Astrocyte (in vitro differentiated cells and primary cell): ENCODE data around the gene TOR1B. TPM values are rescaled to one million over a fixed set of nuclear protein-coding genes. Genes with fewer than 3 reads are reported as not detected.
A peak's percentile ranks its signal among the peaks of the same experiment; 100 is the strongest.
"Not testable (repeated sequence)": the region's sequence is repeated elsewhere in the genome, so short reads cannot be mapped to it uniquely, and the experiment has no call there.

Source experiments
- DNase-seq: peaks from one replicate; pipeline ENCODE4 v3.0.0-alpha.2; 2010; ENCODE audit warnings: low read depth
- FAIRE-seq: peaks from 2 replicates; lab custom pipeline; 2011; peaks lifted over from hg19 to GRCh38; lab: Jason Lieb, UNC
- H2AFZ ChIP-seq: 2 replicates; pipeline ENCODE4 v1.6.0; 2012; ENCODE audit warnings: low read depth, low read length, inconsistent platforms
- H3K27ac ChIP-seq: 2 replicates; pipeline ENCODE4 v1.5.1; 2011; ENCODE audit warnings: low read depth, low read length, inconsistent platforms
- H3K27me3 ChIP-seq: 2 replicates; pipeline ENCODE4 v1.6.0; 2011; ENCODE audit warnings: low read length, inconsistent platforms; ENCODE audit not compliant: insufficient read depth
- H3K36me3 ChIP-seq: 2 replicates; pipeline ENCODE4 v1.5.1; 2011; ENCODE audit warnings: low read length, inconsistent platforms; ENCODE audit not compliant: insufficient read depth
- H3K4me1 ChIP-seq: 2 replicates; pipeline ENCODE4 v1.5.1; 2011; ENCODE audit warnings: low read length, inconsistent platforms; ENCODE audit not compliant: insufficient read depth
- H3K4me2 ChIP-seq: 2 replicates; pipeline ENCODE4 v1.6.0; 2012; ENCODE audit warnings: low read length, inconsistent platforms
- H3K4me3 ChIP-seq: 2 replicates; pipeline ENCODE4 v1.5.1; 2011; ENCODE audit warnings: low read depth, mild to moderate bottlenecking, low read length, inconsistent platforms; ENCODE audit not compliant: insufficient read depth
- H3K79me2 ChIP-seq: 2 replicates; pipeline ENCODE4 v1.6.0; 2012; ENCODE audit warnings: mild to moderate bottlenecking, low read length, inconsistent platforms; ENCODE audit not compliant: insufficient read depth
- H3K9ac ChIP-seq: 2 replicates; pipeline ENCODE4 v1.6.0; 2012; ENCODE audit warnings: mild to moderate bottlenecking, low read length, inconsistent platforms
- H3K9me3 ChIP-seq: 2 replicates; pipeline ENCODE4 v1.5.1; 2012; ENCODE audit warnings: low read depth, mild to moderate bottlenecking, low read length, inconsistent platforms; ENCODE audit not compliant: insufficient read depth
- H4K20me1 ChIP-seq: 2 replicates; pipeline ENCODE4 v1.6.0; 2012; ENCODE audit warnings: low read length, inconsistent platforms; ENCODE audit not compliant: insufficient read depth
- H3K27ac Mint-ChIP-seq: one replicate; pipeline ENCODE4 v1.8.0; 2021; ENCODE audit warnings: mild to moderate bottlenecking, mixed read lengths; ENCODE audit not compliant: unreplicated experiment
- H3K27me3 Mint-ChIP-seq: one replicate; pipeline ENCODE4 v1.8.0; 2021; ENCODE audit warnings: low read depth, mixed read lengths; ENCODE audit not compliant: unreplicated experiment
- H3K36me3 Mint-ChIP-seq: one replicate; pipeline ENCODE4 v1.8.0; 2021; ENCODE audit warnings: low read depth, mixed read lengths; ENCODE audit not compliant: unreplicated experiment
- H3K4me1 Mint-ChIP-seq: one replicate; pipeline ENCODE4 v1.8.0; 2021; ENCODE audit warnings: low read depth, mixed read lengths; ENCODE audit not compliant: unreplicated experiment
- H3K4me3 Mint-ChIP-seq: one replicate; pipeline ENCODE4 v1.8.0; 2021; ENCODE audit warnings: mild to moderate bottlenecking, moderate library complexity, mixed read lengths; ENCODE audit not compliant: unreplicated experiment
- H3K9me3 Mint-ChIP-seq: one replicate; pipeline ENCODE4 v1.8.0; 2021; ENCODE audit warnings: mild to moderate bottlenecking, mixed read lengths; ENCODE audit not compliant: unreplicated experiment
- EZH2 ChIP-seq: IDR thresholded peaks from 2 replicates; pipeline ENCODE4 v1.6.1; 2012; ENCODE audit warnings: mild to moderate bottlenecking, low read length, inconsistent platforms; ENCODE audit not compliant: insufficient read depth
- total RNA-seq: library from RNA; stranded (reverse); gene quantifications from 2 replicates; pipeline ENCODE4 v1.2.1, GENCODE V29; 2021
- TF ChIP-seq, protein P1 (sequence below): IDR thresholded peaks from 2 replicates; pipeline ENCODE4 v1.5.1; 2011; ENCODE audit warnings: low read depth, mild to moderate bottlenecking, inconsistent platforms, low read length, moderate library complexity; ENCODE audit not compliant: insufficient read depth

The TOR1B gene
- total RNA-seq, 1 donor from 2014 or later = 31.6 TPM

DNA sequence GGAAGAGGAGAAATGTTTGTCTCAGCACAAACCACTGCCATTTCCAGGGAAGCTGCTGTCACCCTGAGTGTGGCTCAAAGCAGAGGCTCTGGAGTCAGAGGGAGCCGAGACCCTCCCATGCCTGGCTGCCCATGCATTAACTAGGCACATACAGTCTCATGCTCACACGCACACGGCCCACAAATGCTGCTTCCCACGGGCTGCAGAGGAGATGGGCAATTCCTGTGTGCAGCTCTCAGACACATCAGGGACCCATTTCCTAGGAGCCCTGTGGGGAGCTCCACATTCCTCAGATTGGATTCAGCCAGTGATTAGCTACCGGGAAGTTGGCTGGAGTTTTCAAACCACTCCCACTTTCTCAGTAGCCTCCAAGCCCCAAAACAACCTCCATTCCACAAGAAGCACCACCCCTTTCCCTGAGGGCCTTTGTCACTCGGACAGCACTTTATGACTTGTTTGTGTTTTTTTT, 41.0 kb upstream of the TOR1B start:
- peak; percentile 42 for DNase-seq
- TF ChIP-seq, protein P1, sequence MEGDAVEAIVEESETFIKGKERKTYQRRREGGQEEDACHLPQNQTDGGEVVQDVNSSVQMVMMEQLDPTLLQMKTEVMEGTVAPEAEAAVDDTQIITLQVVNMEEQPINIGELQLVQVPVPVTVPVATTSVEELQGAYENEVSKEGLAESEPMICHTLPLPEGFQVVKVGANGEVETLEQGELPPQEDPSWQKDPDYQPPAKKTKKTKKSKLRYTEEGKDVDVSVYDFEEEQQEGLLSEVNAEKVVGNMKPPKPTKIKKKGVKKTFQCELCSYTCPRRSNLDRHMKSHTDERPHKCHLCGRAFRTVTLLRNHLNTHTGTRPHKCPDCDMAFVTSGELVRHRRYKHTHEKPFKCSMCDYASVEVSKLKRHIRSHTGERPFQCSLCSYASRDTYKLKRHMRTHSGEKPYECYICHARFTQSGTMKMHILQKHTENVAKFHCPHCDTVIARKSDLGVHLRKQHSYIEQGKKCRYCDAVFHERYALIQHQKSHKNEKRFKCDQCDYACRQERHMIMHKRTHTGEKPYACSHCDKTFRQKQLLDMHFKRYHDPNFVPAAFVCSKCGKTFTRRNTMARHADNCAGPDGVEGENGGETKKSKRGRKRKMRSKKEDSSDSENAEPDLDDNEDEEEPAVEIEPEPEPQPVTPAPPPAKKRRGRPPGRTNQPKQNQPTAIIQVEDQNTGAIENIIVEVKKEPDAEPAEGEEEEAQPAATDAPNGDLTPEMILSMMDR = no peak
- no peak for TF ChIP-seq EZH2

GRCh38 chr9:129762370-129762984, 40.5 kb upstream of the TOR1B start:
- H3K4me3 ChIP-seq, H3K27ac Mint-ChIP-seq, H2AFZ ChIP-seq, H3K4me1 Mint-ChIP-seq, H3K4me3 Mint-ChIP-seq, H3K9me3 ChIP-seq, H4K20me1 ChIP-seq, H3K9ac ChIP-seq, H3K79me2 ChIP-seq, H3K27me3 ChIP-seq, H3K9me3 Mint-ChIP-seq, H3K36me3 Mint-ChIP-seq, H3K36me3 ChIP-seq, FAIRE-seq: not testable (repeated sequence)
- peak overlapping the region; percentile 29 for H3K27ac ChIP-seq
- peak; percentile 77 for DNase-seq
- peaks cover 17% of the 10 kb centered on the region for H3K27me3 Mint-ChIP-seq
- peaks cover 14% of the 10 kb centered on the region for H3K4me1 ChIP-seq
- peak overlapping the region; percentile 40 for H3K4me2 ChIP-seq

More for the DNA sequence above, 41.0 kb upstream of the TOR1B start:
- H3K79me2 ChIP-seq = no peaks in the 10 kb centered on the region
- peaks cover 14% of the 10 kb centered on the region for H3K4me1 ChIP-seq
- H3K27me3 ChIP-seq = no peaks in the 10 kb centered on the region
- H3K4me2 ChIP-seq = peak overlapping the region; percentile 40
- no peak overlapping the region for H3K4me3 Mint-ChIP-seq
- H3K36me3 ChIP-seq = no peaks in the 10 kb centered on the region
- H3K27ac ChIP-seq = peak overlapping the region; percentile 29
- peaks cover 8% of the 10 kb centered on the region for H3K4me1 Mint-ChIP-seq
- H3K9ac ChIP-seq = no peak overlapping the region
- peak overlapping the region; percentile 66 for H3K27ac Mint-ChIP-seq
- no peaks in the 10 kb centered on the region for H3K9me3 ChIP-seq
- H3K4me3 ChIP-seq = no peak overlapping the region
- no peaks in the 10 kb centered on the region for H4K20me1 ChIP-seq
- no peaks in the 10 kb centered on the region for H3K9me3 Mint-ChIP-seq
- peaks cover 17% of the 10 kb centered on the region for H3K27me3 Mint-ChIP-seq
- FAIRE-seq = no peak
- no peaks in the 10 kb centered on the region for H3K36me3 Mint-ChIP-seq
- H2AFZ ChIP-seq = peak overlapping the region; percentile 48

- Mint-ChIP-seq H3K36me3 (no peaks in the 10 kb centered on the region), H3K9me3 (no peaks in the 10 kb centered on the region), H3K27me3 (peaks cover 15% of the 10 kb centered on the region), H3K27ac (no peak overlapping the region), H3K4me1 (peaks cover 5% of the 10 kb centered on the region), H3K4me3 (no peak overlapping the region)
- DNase-seq (peak; percentile 52), FAIRE-seq (no peak)
- Histone ChIP-seq H3K27ac (no peak overlapping the region), H3K4me2 (peak overlapping the region; percentile 40), H3K4me1 (peaks cover 14% of the 10 kb centered on the region), H3K79me2 (no peaks in the 10 kb centered on the region), H3K27me3 (no peaks in the 10 kb centered on the region), H3K9me3 (no peaks in the 10 kb centered on the region), H3K9ac (no peak overlapping the region), H2AFZ (no peak overlapping the region), H3K4me3 (no peak overlapping the region), H3K36me3 (no peaks in the 10 kb centered on the region), H4K20me1 (no peaks in the 10 kb centered on the region)
- TF ChIP-seq, protein P1 = no peak
- TF ChIP-seq EZH2 = no peak
Measured at GRCh38 chr9:129762985-129763926, 39.7 kb upstream of the TOR1B start.
